ENCODE measurements around the gene COX8A.
A peak's percentile ranks its signal among the peaks of the same experiment; 100 is the strongest.

DNA sequence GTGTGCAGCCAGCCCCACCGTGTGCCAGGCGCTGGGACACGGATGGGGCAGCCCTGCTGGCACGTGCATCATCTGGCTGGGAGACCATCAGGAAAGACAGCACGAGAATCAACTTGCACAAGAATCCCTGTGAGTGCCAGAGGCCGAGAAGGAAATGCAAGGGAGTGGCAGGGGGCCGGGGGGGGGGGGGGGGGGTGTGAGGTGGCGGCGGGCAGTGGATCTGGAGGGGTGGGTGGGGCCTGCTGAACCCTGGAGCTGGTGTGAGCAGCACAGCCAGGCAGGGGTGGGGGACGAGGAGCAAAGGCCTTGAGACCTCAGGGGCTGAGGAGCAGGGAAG is 47.3 kb downstream of the COX8A start:
- TF ChIP-seq, protein P1, sequence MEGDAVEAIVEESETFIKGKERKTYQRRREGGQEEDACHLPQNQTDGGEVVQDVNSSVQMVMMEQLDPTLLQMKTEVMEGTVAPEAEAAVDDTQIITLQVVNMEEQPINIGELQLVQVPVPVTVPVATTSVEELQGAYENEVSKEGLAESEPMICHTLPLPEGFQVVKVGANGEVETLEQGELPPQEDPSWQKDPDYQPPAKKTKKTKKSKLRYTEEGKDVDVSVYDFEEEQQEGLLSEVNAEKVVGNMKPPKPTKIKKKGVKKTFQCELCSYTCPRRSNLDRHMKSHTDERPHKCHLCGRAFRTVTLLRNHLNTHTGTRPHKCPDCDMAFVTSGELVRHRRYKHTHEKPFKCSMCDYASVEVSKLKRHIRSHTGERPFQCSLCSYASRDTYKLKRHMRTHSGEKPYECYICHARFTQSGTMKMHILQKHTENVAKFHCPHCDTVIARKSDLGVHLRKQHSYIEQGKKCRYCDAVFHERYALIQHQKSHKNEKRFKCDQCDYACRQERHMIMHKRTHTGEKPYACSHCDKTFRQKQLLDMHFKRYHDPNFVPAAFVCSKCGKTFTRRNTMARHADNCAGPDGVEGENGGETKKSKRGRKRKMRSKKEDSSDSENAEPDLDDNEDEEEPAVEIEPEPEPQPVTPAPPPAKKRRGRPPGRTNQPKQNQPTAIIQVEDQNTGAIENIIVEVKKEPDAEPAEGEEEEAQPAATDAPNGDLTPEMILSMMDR (IDR thresholded peaks at IDR 0.05), result no peak
- TF ChIP-seq, protein P2, sequence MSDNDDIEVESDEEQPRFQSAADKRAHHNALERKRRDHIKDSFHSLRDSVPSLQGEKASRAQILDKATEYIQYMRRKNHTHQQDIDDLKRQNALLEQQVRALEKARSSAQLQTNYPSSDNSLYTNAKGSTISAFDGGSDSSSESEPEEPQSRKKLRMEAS (CRISPR knock-in tag; IDR thresholded peaks at IDR 0.05), result peak; percentile 0; the same call in 1 of the 2 replicates
- TF ChIP-seq ATF1 (CRISPR knock-in tag; IDR thresholded peaks at IDR 0.05), result no peak
- TF ChIP-seq, protein P3, sequence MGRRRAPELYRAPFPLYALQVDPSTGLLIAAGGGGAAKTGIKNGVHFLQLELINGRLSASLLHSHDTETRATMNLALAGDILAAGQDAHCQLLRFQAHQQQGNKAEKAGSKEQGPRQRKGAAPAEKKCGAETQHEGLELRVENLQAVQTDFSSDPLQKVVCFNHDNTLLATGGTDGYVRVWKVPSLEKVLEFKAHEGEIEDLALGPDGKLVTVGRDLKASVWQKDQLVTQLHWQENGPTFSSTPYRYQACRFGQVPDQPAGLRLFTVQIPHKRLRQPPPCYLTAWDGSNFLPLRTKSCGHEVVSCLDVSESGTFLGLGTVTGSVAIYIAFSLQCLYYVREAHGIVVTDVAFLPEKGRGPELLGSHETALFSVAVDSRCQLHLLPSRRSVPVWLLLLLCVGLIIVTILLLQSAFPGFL (CRISPR knock-in tag; IDR thresholded peaks at IDR 0.05; ENCODE audit: borderline replicate concordance), result no peak
- TF ChIP-seq ESRRA (CRISPR knock-in tag; IDR thresholded peaks at IDR 0.05; ENCODE audit: borderline replicate concordance), result no peak
- TF ChIP-seq, protein P4, sequence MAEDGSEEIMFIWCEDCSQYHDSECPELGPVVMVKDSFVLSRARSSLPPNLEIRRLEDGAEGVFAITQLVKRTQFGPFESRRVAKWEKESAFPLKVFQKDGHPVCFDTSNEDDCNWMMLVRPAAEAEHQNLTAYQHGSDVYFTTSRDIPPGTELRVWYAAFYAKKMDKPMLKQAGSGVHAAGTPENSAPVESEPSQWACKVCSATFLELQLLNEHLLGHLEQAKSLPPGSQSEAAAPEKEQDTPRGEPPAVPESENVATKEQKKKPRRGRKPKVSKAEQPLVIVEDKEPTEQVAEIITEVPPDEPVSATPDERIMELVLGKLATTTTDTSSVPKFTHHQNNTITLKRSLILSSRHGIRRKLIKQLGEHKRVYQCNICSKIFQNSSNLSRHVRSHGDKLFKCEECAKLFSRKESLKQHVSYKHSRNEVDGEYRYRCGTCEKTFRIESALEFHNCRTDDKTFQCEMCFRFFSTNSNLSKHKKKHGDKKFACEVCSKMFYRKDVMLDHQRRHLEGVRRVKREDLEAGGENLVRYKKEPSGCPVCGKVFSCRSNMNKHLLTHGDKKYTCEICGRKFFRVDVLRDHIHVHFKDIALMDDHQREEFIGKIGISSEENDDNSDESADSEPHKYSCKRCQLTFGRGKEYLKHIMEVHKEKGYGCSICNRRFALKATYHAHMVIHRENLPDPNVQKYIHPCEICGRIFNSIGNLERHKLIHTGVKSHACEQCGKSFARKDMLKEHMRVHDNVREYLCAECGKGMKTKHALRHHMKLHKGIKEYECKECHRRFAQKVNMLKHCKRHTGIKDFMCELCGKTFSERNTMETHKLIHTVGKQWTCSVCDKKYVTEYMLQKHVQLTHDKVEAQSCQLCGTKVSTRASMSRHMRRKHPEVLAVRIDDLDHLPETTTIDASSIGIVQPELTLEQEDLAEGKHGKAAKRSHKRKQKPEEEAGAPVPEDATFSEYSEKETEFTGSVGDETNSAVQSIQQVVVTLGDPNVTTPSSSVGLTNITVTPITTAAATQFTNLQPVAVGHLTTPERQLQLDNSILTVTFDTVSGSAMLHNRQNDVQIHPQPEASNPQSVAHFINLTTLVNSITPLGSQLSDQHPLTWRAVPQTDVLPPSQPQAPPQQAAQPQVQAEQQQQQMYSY (CRISPR knock-in tag; IDR thresholded peaks at IDR 0.05), result no peak
- TF ChIP-seq ZNF219 (CRISPR knock-in tag; IDR thresholded peaks at IDR 0.05; ENCODE audit: borderline replicate concordance), result no peak
- TF ChIP-seq ZNF121 (CRISPR knock-in tag; IDR thresholded peaks at IDR 0.05), result no peak
